MM.1S (cell line): ENCODE results near the gene ZBTB7C.

ENCODE experiments used
- DNase-seq: peaks from one replicate; pipeline ENCODE4 v3.0.0-alpha.2; 2015
- H2AFZ ChIP-seq: fragments of 300-600 bp; sonication (generic); 2 replicates; pipeline ENCODE4 v1.6.0; 2016; ENCODE audit warnings: antibody characterized with exemption, low read length
- H3F3A ChIP-seq: fragments of 300-600 bp; sonication (generic); 2 replicates; pipeline ENCODE4 v1.6.1; 2016; ENCODE audit warnings: mild to moderate bottlenecking, antibody characterized with exemption, low read length, moderate library complexity, mixed read lengths; ENCODE audit not compliant: insufficient read depth
- H3K27ac ChIP-seq: fragments of 300-600 bp; sonication (generic); 2 replicates; pipeline ENCODE4 v1.5.1; 2016; ENCODE audit warnings: mild to moderate bottlenecking, low read length
- H3K27me3 ChIP-seq: fragments of 300-600 bp; sonication (generic); replicated peaks from 2 replicates; pipeline ENCODE4 v1.6.0; 2016; ENCODE audit warnings: low read length; ENCODE audit not compliant: insufficient read depth
- H3K36me3 ChIP-seq: fragments of 300-600 bp; sonication (generic); replicated peaks from 2 replicates; pipeline ENCODE4 v1.6.1; 2016; ENCODE audit warnings: mild to moderate bottlenecking, low read length, mixed read lengths; ENCODE audit not compliant: insufficient read depth
- H3K4me1 ChIP-seq: fragments of 300-600 bp; sonication (generic); 2 replicates; pipeline ENCODE4 v1.6.1; 2016; ENCODE audit warnings: low read length, mixed read lengths
- H3K4me2 ChIP-seq: fragments of 300-600 bp; sonication (generic); 2 replicates; pipeline ENCODE4 v1.6.0; 2016; ENCODE audit warnings: low read depth, low read length
- H3K4me3 ChIP-seq: fragments of 300-600 bp; sonication (generic); 2 replicates; pipeline ENCODE4 v1.5.1; 2016; ENCODE audit warnings: low read length, mixed read lengths
- H3K79me2 ChIP-seq: fragments of 300-600 bp; sonication (generic); 2 replicates; pipeline ENCODE4 v1.6.1; 2016; ENCODE audit warnings: mixed run types, low read length, mixed read lengths
- H3K9ac ChIP-seq: fragments of 300-600 bp; sonication (generic); 2 replicates; pipeline ENCODE4 v1.6.1; 2016; ENCODE audit warnings: low read length, mixed read lengths
- H3K9me2 ChIP-seq: fragments of 300-600 bp; sonication (generic); replicated peaks from 2 replicates; pipeline ENCODE4 v1.6.1; 2016; ENCODE audit warnings: mild to moderate bottlenecking, low read length, mixed read lengths; ENCODE audit not compliant: insufficient read depth
- H3K9me3 ChIP-seq: fragments of 300-600 bp; sonication (generic); replicated peaks from 2 replicates; pipeline ENCODE4 v1.6.1; 2016; ENCODE audit warnings: mild to moderate bottlenecking, low read length, mixed read lengths; ENCODE audit not compliant: insufficient read depth
- H4K20me1 ChIP-seq: fragments of 300-600 bp; sonication (generic); 2 replicates; pipeline ENCODE4 v1.6.1; 2016; ENCODE audit warnings: mild to moderate bottlenecking, low read length, moderate library complexity, mixed read lengths; ENCODE audit not compliant: insufficient read depth
- EZH2 ChIP-seq: fragments of 300-600 bp; sonication (generic); optimal IDR thresholded peaks from 2 replicates; pipeline ENCODE3; 2017; ENCODE audit warnings: low read depth, mild to moderate bottlenecking, antibody characterized with exemption, low read length, mixed read lengths
- EZH2phosphoT487 ChIP-seq: fragments of 300-600 bp; sonication (generic); IDR thresholded peaks from 2 replicates; pipeline ENCODE4 v1.6.1; 2018; ENCODE audit warnings: antibody characterized with exemption, low read length
- TF ChIP-seq, protein P1 (sequence below): fragments of 300-600 bp; sonication (generic); IDR thresholded peaks from 2 replicates; pipeline ENCODE4 v1.5.1; 2016; ENCODE audit warnings: antibody characterized with exemption, low read length, mixed read lengths

Gene ZBTB7C

DNA sequence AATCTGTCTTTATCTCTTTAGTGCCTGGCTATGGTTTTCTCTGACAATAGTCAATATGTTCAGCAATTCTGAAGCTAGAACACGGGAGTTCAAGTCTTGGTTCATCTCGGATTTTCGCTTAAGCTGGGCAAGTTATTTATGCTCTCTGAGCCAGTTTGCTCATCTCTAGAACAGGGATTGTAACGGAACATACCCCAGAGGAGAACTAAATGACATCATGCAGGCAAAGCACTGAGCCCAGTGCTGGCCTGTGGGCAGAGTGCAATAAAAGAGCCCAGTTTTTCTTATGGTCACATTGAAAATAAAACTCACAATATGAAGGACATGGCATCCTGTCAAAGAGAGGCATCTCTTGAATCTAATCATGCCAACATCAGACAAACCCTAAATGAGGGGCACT, 143.9 kb downstream of the ZBTB7C start:
- Histone ChIP-seq H3K4me1 (no peaks in the 10 kb centered on the region), H3K4me3 (no peak overlapping the region), H3K27me3 (no peaks in the 10 kb centered on the region), H3K79me2 (no peaks in the 10 kb centered on the region), H3F3A (no peaks in the 10 kb centered on the region), H4K20me1 (no peaks in the 10 kb centered on the region), H3K9me2 (no peaks in the 10 kb centered on the region), H3K27ac (no peak overlapping the region), H3K4me2 (no peak overlapping the region), H3K9me3 (no peaks in the 10 kb centered on the region), H3K9ac (no peak overlapping the region), H2AFZ (no peak overlapping the region), H3K36me3 (no peaks in the 10 kb centered on the region)
- no peak for DNase-seq
- TF ChIP-seq EZH2 = no peak
- TF ChIP-seq, protein P1, sequence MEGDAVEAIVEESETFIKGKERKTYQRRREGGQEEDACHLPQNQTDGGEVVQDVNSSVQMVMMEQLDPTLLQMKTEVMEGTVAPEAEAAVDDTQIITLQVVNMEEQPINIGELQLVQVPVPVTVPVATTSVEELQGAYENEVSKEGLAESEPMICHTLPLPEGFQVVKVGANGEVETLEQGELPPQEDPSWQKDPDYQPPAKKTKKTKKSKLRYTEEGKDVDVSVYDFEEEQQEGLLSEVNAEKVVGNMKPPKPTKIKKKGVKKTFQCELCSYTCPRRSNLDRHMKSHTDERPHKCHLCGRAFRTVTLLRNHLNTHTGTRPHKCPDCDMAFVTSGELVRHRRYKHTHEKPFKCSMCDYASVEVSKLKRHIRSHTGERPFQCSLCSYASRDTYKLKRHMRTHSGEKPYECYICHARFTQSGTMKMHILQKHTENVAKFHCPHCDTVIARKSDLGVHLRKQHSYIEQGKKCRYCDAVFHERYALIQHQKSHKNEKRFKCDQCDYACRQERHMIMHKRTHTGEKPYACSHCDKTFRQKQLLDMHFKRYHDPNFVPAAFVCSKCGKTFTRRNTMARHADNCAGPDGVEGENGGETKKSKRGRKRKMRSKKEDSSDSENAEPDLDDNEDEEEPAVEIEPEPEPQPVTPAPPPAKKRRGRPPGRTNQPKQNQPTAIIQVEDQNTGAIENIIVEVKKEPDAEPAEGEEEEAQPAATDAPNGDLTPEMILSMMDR = no peak
- no peak for TF ChIP-seq EZH2phosphoT487

DNA sequence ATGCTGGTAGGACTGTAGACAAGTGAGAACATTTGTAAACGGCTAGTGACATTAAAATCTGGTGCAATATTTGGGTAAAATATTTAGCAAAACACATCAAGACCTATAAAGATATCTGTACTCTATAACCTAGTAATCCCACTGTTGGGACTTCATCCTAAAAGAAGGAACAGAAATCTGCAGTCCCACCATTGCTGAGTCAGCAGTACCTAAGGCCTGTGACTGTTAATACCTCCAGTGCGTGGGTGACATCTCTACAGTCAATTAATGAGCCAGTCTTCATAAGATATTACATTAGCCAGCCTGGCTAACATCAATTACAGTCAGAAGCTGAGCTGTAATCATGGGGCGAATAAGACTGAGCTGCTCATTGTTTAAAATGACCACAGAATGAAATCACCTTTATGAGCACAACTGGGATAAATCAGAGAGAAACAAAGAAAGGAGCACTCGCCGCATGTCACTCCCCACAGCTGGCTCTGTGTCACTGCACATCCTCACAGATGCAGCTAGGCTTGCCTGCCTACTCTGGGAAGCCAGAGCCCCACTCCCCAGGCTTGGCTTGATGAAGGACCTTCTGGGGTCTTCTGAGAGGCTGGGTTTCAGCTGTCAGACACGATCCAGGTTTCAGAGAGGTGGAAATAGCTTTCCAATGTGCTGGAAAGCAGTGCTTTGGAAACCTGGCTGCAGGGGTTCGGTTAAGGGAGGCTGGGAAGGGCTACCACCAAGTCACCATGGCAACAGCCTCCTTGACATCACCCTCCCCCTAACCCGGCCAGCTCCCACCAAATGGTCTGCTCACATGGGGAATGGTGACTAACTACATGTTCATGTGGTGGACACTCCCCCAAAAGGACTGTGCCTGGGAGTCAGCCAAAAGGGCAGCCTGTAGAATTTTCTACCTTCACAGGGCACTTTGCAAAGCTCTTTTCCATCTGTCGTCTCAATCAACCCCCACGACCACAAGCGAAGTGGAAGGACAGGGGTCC, 145.0 kb downstream of the ZBTB7C start:
- Histone ChIP-seq H3K27me3 (no peaks in the 10 kb centered on the region), H3K4me2 (no peak overlapping the region), H3K4me1 (no peaks in the 10 kb centered on the region), H3K9me3 (no peaks in the 10 kb centered on the region), H3K36me3 (no peaks in the 10 kb centered on the region), H3K9ac (no peak overlapping the region), H2AFZ (no peak overlapping the region), H3K79me2 (no peaks in the 10 kb centered on the region), H3K4me3 (no peak overlapping the region), H4K20me1 (no peaks in the 10 kb centered on the region), H3K9me2 (no peaks in the 10 kb centered on the region), H3K27ac (no peak overlapping the region), H3F3A (no peaks in the 10 kb centered on the region)
- TF ChIP-seq, protein P1 = no peak
- no peak for TF ChIP-seq EZH2
- TF ChIP-seq EZH2phosphoT487 = no peak
- DNase-seq = no peak

DNA sequence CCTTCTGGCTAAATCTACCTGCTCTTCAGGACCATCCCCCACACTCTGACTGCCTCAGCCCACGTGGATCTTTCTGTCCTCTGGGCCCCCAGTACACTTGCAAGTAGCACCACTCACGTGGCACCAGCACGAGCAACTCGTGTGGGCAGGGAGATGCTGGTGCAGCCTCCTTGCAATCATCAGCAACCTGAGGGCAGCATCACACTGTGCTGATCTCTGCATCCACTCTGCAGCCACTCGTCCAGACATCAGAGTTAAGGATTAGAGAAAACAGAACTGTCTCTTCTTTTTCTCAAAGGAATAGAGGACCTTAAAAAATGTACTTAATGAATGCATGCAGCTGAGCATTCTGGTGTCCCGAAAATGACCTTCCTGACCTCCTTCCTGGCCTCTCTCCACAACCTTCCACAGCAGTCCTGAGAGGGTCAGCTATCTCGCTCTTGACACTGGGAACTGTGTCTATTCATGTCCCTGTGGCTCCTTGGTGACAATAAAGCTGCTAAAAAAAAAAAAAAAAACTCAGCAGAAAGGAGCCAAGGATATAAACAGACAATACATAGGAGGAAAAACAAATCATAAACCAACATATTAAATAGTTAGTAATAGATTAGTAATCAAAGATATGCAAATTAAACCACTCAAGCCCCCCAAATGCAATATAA, 145.9 kb downstream of the ZBTB7C start:
- Histone ChIP-seq H4K20me1 (no peaks in the 10 kb centered on the region), H3F3A (no peaks in the 10 kb centered on the region), H3K4me1 (no peaks in the 10 kb centered on the region), H3K36me3 (no peaks in the 10 kb centered on the region), H3K4me3 (no peak overlapping the region), H3K27me3 (no peaks in the 10 kb centered on the region), H3K27ac (no peak overlapping the region), H2AFZ (no peak overlapping the region), H3K9ac (no peak overlapping the region), H3K9me2 (no peaks in the 10 kb centered on the region), H3K4me2 (no peak overlapping the region), H3K79me2 (no peaks in the 10 kb centered on the region), H3K9me3 (no peaks in the 10 kb centered on the region)
- DNase-seq = no peak
- TF ChIP-seq, protein P1 = no peak
- TF ChIP-seq EZH2 = no peak
- TF ChIP-seq EZH2phosphoT487 = no peak
